ENCODE data around the gene ELAVL3. TPM values are rescaled to one million over a fixed set of nuclear protein-coding genes. Genes with fewer than 3 reads are reported as not detected.
"Not testable (repeated sequence)": the region's sequence is repeated elsewhere in the genome, so short reads cannot be mapped to it uniquely, and the experiment has no call there.

ELAVL3 gene
- total and polyA plus RNA-seq, 3 donors from 2014 or later = 0.74 to 7.5 (median 6.1) TPM

DNA sequence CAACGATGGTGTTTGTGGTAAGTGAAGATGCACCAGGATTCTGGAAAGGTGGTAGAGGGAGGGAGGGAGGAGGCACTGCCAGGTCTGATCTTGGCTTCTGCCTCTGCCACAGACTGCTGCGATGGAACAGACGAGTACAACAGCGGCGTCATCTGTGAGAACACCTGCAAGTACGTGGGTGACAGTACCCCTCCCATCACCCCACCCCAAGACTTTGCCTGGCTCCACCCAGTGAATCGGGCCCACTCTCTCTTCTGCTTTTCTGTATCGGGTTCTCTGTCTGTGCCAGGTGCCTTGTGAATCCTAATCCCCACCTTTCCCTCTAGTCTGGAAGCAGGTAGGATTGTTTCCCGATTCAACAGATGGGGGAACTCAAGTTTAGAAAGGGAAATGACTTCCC, 42.9 kb downstream of the ELAVL3 start:
- H3K27me3 ChIP-seq = no peaks in the 10 kb centered on the region
- H3K4me1 ChIP-seq = peaks cover 18% of the 10 kb centered on the region
- DNase-seq = no peak
- no peaks in the 10 kb centered on the region for H3K36me3 ChIP-seq (ENCODE audit: low read depth, missing control alignments)
- intact Hi-C loops (cut with DNase I; ENCODE audit: low total_unique reads) = no loop called here
- WGBS, 2 donors = 91 to 97% methylated on average over 6 to 9 of the region's 9 CpGs
- no peak overlapping the region for H3K27ac ChIP-seq
- TF ChIP-seq POLR2A (IDR thresholded peaks at IDR 0.05) = no peak
- TF ChIP-seq, protein P1, sequence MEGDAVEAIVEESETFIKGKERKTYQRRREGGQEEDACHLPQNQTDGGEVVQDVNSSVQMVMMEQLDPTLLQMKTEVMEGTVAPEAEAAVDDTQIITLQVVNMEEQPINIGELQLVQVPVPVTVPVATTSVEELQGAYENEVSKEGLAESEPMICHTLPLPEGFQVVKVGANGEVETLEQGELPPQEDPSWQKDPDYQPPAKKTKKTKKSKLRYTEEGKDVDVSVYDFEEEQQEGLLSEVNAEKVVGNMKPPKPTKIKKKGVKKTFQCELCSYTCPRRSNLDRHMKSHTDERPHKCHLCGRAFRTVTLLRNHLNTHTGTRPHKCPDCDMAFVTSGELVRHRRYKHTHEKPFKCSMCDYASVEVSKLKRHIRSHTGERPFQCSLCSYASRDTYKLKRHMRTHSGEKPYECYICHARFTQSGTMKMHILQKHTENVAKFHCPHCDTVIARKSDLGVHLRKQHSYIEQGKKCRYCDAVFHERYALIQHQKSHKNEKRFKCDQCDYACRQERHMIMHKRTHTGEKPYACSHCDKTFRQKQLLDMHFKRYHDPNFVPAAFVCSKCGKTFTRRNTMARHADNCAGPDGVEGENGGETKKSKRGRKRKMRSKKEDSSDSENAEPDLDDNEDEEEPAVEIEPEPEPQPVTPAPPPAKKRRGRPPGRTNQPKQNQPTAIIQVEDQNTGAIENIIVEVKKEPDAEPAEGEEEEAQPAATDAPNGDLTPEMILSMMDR (IDR thresholded peaks at IDR 0.05) = no peak
- H3K9me3 ChIP-seq = no peaks in the 10 kb centered on the region
- H3K4me3 ChIP-seq = no peak overlapping the region

DNA sequence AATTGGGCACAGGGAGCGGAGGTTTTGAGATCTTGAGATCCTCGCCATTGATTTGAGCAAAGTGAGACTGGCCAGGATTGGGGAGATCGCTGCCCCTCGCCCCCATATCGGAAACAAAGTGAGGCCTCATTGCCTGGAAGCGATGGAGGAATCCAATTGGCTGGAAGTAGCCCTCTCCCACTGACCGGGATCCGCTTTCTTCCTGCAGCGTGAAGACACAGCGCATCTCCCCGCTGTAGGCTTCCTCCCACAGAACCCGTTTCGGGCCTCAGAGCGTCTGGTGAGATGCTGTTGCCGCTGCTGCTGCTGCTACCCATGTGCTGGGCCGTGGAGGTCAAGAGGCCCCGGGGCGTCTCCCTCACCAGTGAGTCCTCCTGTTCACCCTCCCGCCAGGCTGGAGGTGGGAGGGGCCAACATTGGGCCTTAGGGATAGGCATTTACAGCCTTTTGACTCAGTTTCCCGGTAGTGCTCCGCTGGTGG, 45.0 kb downstream of the ELAVL3 start:
- intact Hi-C loops (cut with DNase I; ENCODE audit: low total_unique reads) = no loop called here
- Histone ChIP-seq H3K27ac (peak overlapping the region; percentile 22 to 89), H3K9me3 (no peaks in the 10 kb centered on the region), H3K36me3 (ENCODE audit: low read depth, missing control alignments) (no peaks in the 10 kb centered on the region), H3K27me3 (no peaks in the 10 kb centered on the region), H3K4me3 (peak overlapping the region; percentile 71 to 75), H3K4me1 (peaks cover 17% of the 10 kb centered on the region)
- DNase-seq = no peak
- TF ChIP-seq, protein P1 (IDR thresholded peaks at IDR 0.05) = no peak
- no peak for TF ChIP-seq POLR2A (IDR thresholded peaks at IDR 0.05)
- WGBS, 2 donors = 0 to 3% methylated on average over 8 to 21 of the region's 21 CpGs

DNA sequence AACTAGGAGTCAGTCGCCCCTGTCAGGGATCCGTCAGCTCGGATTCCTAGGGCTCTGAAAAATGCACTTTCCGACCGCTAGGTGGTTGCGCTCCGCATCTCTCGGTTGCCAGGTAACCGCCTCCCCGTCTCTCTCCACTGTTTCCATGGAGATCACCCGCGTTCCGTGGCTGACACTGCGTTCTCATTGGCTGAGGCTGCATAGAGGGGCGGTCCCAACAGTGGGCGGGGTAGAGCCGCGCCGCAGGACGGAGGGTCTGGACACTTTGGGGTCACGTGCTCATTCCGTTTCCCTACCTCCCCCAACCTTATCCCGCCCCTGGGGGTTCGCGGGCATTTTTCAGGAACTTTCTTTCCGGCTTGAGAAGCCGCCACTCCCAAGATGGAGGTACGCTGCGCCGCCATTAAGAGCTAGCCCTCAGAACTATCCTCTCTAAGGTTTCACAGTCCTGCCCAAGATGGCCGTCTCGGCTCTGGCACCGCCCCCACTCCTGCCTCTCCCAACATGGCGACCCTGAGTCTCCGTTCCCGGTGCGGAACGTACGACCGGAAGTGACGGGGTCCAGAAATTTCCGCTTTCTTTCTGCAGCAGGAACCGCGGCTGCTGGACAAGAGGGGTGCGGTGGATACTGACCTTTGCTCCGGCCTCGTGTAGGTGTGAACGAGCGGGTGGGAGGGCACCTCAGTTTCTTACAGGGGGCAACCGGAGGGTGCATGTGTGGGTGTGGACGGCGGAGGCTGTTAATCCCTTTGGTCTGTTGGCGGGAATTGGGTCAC, 45.6 kb downstream of the ELAVL3 start, which contains the start of the genes ODAD3 and PRKCSH:
ODAD3 (minus strand) TSS at position 65 of the 776 bp plus-strand sequence. CDS start 105 bp downstream, outside the sequence.
PRKCSH (plus strand) TSS at position 579 of the 776 bp plus-strand sequence. CDS start 483 bp downstream, outside the sequence.
- intact Hi-C loops (cut with DNase I; ENCODE audit: low total_unique reads) = no loop called here

DNA sequence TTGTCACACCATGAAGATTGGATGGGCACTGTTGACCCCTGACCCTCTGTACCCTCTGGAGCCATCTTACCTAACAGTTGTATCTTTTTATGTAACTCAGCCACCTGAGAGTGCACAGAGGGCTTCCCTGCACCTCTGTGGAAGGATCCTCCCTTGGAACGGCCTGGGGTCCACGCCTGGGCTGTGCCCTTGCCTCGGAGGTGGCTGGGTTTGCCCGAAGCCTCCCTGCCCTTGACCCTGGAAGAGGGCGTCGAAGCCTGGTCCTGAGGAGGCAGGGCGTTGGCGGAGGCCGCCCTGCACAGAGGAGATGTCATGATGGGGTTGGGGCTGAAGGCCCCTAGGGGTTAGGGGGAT, 46.2 kb downstream of the ELAVL3 start:
- TF ChIP-seq POLR2A (IDR thresholded peaks at IDR 0.05) = no peak
- TF ChIP-seq, protein P1 (IDR thresholded peaks at IDR 0.05) = no peak

More for the DNA sequence above, 45.6 kb downstream of the ELAVL3 start, which contains the start of the genes ODAD3 and PRKCSH:
- peak; percentile 100 for DNase-seq
- Histone ChIP-seq H3K4me3 (peak within 1 kb of the TSS; percentile 71 to 75), H3K27me3 (no peaks in the 10 kb centered on the region), H3K36me3 (ENCODE audit: low read depth, missing control alignments) (no peaks in the 10 kb centered on the region), H3K4me1 (peaks cover 14% of the 10 kb centered on the region), H3K9me3 (no peaks in the 10 kb centered on the region), H3K27ac (peak within 1 kb of the TSS; percentile 64 to 89)
- 0 to 1% methylated on average over 45 to 53 of the region's 53 CpGs for WGBS, 2 donors
- TF ChIP-seq, protein P1 (IDR thresholded peaks at IDR 0.05) = peak; percentile 80 to 99 (median 99)
- no peak for TF ChIP-seq POLR2A (IDR thresholded peaks at IDR 0.05)

DNA sequence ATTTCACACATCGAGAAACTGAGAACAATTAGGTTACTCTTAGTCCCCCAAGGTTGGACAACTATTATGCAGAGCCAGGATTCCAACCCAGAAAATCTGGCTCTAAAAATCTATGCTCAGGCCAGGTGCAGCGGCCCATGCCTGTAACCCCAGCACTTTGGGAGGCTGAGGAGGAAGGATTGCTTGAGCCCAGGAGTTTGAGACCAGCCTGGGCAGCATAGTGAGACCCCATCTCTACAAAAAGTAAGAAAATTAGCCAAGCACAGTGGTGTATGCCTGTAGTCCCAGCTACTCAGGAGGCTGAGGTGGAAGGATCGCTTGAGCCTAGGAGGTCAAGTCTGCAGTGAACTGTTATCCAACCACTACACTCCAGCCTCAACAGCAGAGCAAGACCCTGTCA, 47.3 kb downstream of the ELAVL3 start:
- H3K4me1 ChIP-seq = peaks cover 14% of the 10 kb centered on the region
- H3K4me3 ChIP-seq; intact Hi-C loops (cut with DNase I; ENCODE audit: low total_unique reads); H3K9me3 ChIP-seq; DNase-seq; H3K27ac ChIP-seq; H3K27me3 ChIP-seq; H3K36me3 ChIP-seq (ENCODE audit: low read depth, missing control alignments): not testable (repeated sequence)
- WGBS, 2 donors = 93 to 100% methylated on average over 3 of the region's 3 CpGs

More for the DNA sequence above, 46.2 kb downstream of the ELAVL3 start:
- intact Hi-C loops (cut with DNase I; ENCODE audit: low total_unique reads) = no loop called here
- Histone ChIP-seq H3K27me3 (no peaks in the 10 kb centered on the region), H3K4me1 (peaks cover 14% of the 10 kb centered on the region), H3K4me3 (peak overlapping the region; percentile 71 to 75), H3K36me3 (ENCODE audit: low read depth, missing control alignments) (no peaks in the 10 kb centered on the region), H3K27ac (peak overlapping the region; percentile 64 to 89), H3K9me3 (no peaks in the 10 kb centered on the region)
- no peak for DNase-seq
- 0 to 5% methylated on average over 4 to 9 of the region's 9 CpGs for WGBS, 2 donors
